ENCODE results near the gene HOXC12.

DNA sequence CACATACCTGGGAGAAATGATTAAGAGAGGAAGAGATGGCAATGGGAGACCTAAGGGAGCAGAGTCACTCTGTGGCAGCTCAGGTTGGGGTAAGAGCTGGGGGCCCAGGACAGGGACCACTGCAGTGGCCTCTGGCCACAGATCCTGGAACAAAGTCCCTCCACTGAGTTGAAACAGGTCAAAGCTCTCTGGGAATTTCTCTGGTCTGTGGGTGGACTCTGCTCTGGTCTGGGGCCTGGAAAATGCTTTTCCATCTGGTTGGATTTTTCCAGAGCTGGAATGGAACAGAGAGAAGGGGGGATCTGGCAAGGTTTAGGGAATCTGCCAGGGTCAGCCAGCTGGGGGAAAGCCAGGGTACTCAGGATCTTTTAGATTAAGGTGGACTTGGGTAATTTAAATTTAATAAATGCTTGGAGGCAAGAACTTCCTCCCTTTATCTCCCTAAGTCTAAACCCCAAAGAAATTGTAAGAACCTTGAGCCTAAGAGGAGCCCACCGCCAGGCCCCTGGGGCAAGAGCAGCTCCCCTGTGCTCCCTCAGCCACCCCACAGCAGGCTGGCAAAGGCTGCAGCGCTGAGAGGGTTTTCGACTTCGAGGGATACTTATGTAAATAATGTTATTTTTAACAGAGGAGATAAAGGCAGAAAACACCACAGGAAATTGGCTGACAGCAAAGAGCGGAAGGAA, 34.0 kb downstream of the HOXC12 start:
- TF ChIP-seq, protein P1, sequence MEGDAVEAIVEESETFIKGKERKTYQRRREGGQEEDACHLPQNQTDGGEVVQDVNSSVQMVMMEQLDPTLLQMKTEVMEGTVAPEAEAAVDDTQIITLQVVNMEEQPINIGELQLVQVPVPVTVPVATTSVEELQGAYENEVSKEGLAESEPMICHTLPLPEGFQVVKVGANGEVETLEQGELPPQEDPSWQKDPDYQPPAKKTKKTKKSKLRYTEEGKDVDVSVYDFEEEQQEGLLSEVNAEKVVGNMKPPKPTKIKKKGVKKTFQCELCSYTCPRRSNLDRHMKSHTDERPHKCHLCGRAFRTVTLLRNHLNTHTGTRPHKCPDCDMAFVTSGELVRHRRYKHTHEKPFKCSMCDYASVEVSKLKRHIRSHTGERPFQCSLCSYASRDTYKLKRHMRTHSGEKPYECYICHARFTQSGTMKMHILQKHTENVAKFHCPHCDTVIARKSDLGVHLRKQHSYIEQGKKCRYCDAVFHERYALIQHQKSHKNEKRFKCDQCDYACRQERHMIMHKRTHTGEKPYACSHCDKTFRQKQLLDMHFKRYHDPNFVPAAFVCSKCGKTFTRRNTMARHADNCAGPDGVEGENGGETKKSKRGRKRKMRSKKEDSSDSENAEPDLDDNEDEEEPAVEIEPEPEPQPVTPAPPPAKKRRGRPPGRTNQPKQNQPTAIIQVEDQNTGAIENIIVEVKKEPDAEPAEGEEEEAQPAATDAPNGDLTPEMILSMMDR (IDR thresholded peaks at IDR 0.05): no peak
- no peak for TF ChIP-seq POLR2AphosphoS5 (IDR thresholded peaks at IDR 0.05; ENCODE audit: low read depth, low read length)
- TF ChIP-seq, protein P2, sequence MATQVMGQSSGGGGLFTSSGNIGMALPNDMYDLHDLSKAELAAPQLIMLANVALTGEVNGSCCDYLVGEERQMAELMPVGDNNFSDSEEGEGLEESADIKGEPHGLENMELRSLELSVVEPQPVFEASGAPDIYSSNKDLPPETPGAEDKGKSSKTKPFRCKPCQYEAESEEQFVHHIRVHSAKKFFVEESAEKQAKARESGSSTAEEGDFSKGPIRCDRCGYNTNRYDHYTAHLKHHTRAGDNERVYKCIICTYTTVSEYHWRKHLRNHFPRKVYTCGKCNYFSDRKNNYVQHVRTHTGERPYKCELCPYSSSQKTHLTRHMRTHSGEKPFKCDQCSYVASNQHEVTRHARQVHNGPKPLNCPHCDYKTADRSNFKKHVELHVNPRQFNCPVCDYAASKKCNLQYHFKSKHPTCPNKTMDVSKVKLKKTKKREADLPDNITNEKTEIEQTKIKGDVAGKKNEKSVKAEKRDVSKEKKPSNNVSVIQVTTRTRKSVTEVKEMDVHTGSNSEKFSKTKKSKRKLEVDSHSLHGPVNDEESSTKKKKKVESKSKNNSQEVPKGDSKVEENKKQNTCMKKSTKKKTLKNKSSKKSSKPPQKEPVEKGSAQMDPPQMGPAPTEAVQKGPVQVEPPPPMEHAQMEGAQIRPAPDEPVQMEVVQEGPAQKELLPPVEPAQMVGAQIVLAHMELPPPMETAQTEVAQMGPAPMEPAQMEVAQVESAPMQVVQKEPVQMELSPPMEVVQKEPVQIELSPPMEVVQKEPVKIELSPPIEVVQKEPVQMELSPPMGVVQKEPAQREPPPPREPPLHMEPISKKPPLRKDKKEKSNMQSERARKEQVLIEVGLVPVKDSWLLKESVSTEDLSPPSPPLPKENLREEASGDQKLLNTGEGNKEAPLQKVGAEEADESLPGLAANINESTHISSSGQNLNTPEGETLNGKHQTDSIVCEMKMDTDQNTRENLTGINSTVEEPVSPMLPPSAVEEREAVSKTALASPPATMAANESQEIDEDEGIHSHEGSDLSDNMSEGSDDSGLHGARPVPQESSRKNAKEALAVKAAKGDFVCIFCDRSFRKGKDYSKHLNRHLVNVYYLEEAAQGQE (IDR thresholded peaks at IDR 0.05; ENCODE audit: insufficient read depth in 1 of 2, low read depth in 2 of 2, low read length in 1 of 2): no peak

All from Panc1 (cell line).